Natural killer cell treated with Interleukin-12 subunit alpha and Interleukin-12 subunit beta and Interleukin-15 and Interleukin-18, amount 100 ng/mL, for 72 hours (primary cell): ENCODE measurements around the gene ZCCHC14. TPM values are rescaled to one million over a fixed set of nuclear protein-coding genes. Genes with fewer than 3 reads are reported as not detected.

Source experiments
- ATAC-seq, 2 donors: fragments of 150-1000 bp; cut with Tn5 transposase in 1 of 2; sonication (Bioruptor Pico), chemical (Tn5 transposase) in 1 of 2; 2 replicates each; pipeline ENCODE4 v1.10.0; 2021
- DNase-seq: peaks from one replicate; pipeline ENCODE4 v3.0.0; 2022; ENCODE audit warnings: low spot score
- H3K27ac Mint-ChIP-seq, 2 donors: 1 replicate in 1 of 2; 2 replicates in 1 of 2; pipeline ENCODE4 v1.8.0; 2022; ENCODE audit warnings: mixed read lengths in 2 of 2, mild to moderate bottlenecking in 1 of 2, moderate library complexity in 1 of 2
- H3K27me3 Mint-ChIP-seq, 2 donors: 1 replicate in 1 of 2; 2 replicates in 1 of 2; pipeline ENCODE4 v1.8.0; 2022; ENCODE audit warnings: mixed read lengths in 2 of 2
- H3K36me3 Mint-ChIP-seq: one replicate; pipeline ENCODE4 v1.8.0; 2022; ENCODE audit warnings: mixed read lengths
- H3K4me1 Mint-ChIP-seq, 2 donors: 1 replicate in 1 of 2; 2 replicates in 1 of 2; pipeline ENCODE4 v1.8.0; 2022; ENCODE audit warnings: low read depth in 2 of 2, mixed read lengths in 2 of 2, mild to moderate bottlenecking in 1 of 2
- H3K4me3 Mint-ChIP-seq: one replicate; pipeline ENCODE4 v1.8.0; 2022; ENCODE audit warnings: mixed read lengths
- H3K9me3 Mint-ChIP-seq: 2 replicates; pipeline ENCODE4 v1.8.0; 2022; ENCODE audit warnings: mixed read lengths
- total RNA-seq, 2 donors: library from RNA; stranded (reverse); gene quantifications; one replicate each; pipeline ENCODE4 v1.2.3, GENCODE V29; 2022

The ZCCHC14 gene
- total RNA-seq, 2 donors from 2014 or later, result 15.7 to 15.9 TPM

GRCh38 chr16:87442581-87442966 lies 50.2 kb downstream of the ZCCHC14 start:
- DNase-seq (no peak), ATAC-seq (no peak)
- Mint-ChIP-seq H3K27me3 (no peaks in the 10 kb centered on the region), H3K27ac (no peak overlapping the region), H3K9me3 (no peaks in the 10 kb centered on the region), H3K4me3 (no peak overlapping the region), H3K36me3 (peaks cover 16% of the 10 kb centered on the region), H3K4me1 (peaks cover 0 to 6% of the 10 kb centered on the region in 2 donors)

GRCh38 chr16:87441886-87442580 lies 50.8 kb downstream of the ZCCHC14 start:
- Mint-ChIP-seq H3K36me3 (peaks cover 16% of the 10 kb centered on the region), H3K4me1 (peaks cover 0 to 5% of the 10 kb centered on the region in 2 donors), H3K27me3 (no peaks in the 10 kb centered on the region), H3K9me3 (no peaks in the 10 kb centered on the region), H3K4me3 (no peak overlapping the region), H3K27ac (no peak overlapping the region)
- ATAC-seq (no peak), DNase-seq (no peak)

GRCh38 chr16:87439926-87440325 lies 52.9 kb downstream of the ZCCHC14 start:
- Mint-ChIP-seq H3K36me3 (peaks cover 16% of the 10 kb centered on the region), H3K4me3 (no peak overlapping the region), H3K27ac (no peak overlapping the region), H3K9me3 (no peaks in the 10 kb centered on the region), H3K27me3 (no peaks in the 10 kb centered on the region), H3K4me1 (peaks cover 13 to 20% of the 10 kb centered on the region in 2 donors)
- ATAC-seq, result no peak
- no peak for DNase-seq

GRCh38 chr16:87438611-87438985 lies 54.2 kb downstream of the ZCCHC14 start:
- Mint-ChIP-seq H3K27me3 (no peaks in the 10 kb centered on the region), H3K27ac (peak overlapping the region in 1 of 2 donors; percentile 5), H3K4me3 (no peak overlapping the region), H3K36me3 (peaks cover 10% of the 10 kb centered on the region), H3K4me1 (peaks cover 13 to 24% of the 10 kb centered on the region in 2 donors), H3K9me3 (no peaks in the 10 kb centered on the region)
- no peak for DNase-seq
- no peak for ATAC-seq

GRCh38 chr16:87437911-87438610 lies 54.8 kb downstream of the ZCCHC14 start:
- Mint-ChIP-seq H3K4me3 (no peak overlapping the region), H3K27ac (peak overlapping the region in 1 of 2 donors; percentile 5), H3K27me3 (no peaks in the 10 kb centered on the region), H3K36me3 (peaks cover 10% of the 10 kb centered on the region), H3K9me3 (no peaks in the 10 kb centered on the region), H3K4me1 (peaks cover 13 to 26% of the 10 kb centered on the region in 2 donors)
- no peak for ATAC-seq
- DNase-seq, result no peak

GRCh38 chr16:87437327-87437726 lies 55.5 kb downstream of the ZCCHC14 start:
- Mint-ChIP-seq H3K36me3 (peaks cover 5% of the 10 kb centered on the region), H3K4me3 (no peak overlapping the region), H3K9me3 (no peaks in the 10 kb centered on the region), H3K27ac (no peak overlapping the region), H3K27me3 (no peaks in the 10 kb centered on the region), H3K4me1 (peaks cover 13 to 27% of the 10 kb centered on the region in 2 donors)
- ATAC-seq (no peak), DNase-seq (no peak)

- H3K27me3 Mint-ChIP-seq, result no peaks in the 10 kb centered on the region
- H3K36me3 Mint-ChIP-seq, result peaks cover 3% of the 10 kb centered on the region
- ATAC-seq (peak; percentile 88 to 90), DNase-seq (no peak)
- peaks cover 13 to 27% of the 10 kb centered on the region in 2 donors for H3K4me1 Mint-ChIP-seq
- peak overlapping the region; percentile 6 to 37 for H3K27ac Mint-ChIP-seq
- H3K9me3 Mint-ChIP-seq, result no peaks in the 10 kb centered on the region
- H3K4me3 Mint-ChIP-seq, result peak overlapping the region; percentile 77
Measured at GRCh38 chr16:87436225-87437172, 56.3 kb downstream of the ZCCHC14 start.

- H3K36me3 Mint-ChIP-seq, result no peaks in the 10 kb centered on the region
- no peak overlapping the region for H3K27ac Mint-ChIP-seq
- ATAC-seq, result no peak
- peak overlapping the region; percentile 77 for H3K4me3 Mint-ChIP-seq
- H3K27me3 Mint-ChIP-seq, result no peaks in the 10 kb centered on the region
- H3K4me1 Mint-ChIP-seq, result peaks cover 13 to 27% of the 10 kb centered on the region in 2 donors
- no peaks in the 10 kb centered on the region for H3K9me3 Mint-ChIP-seq
- DNase-seq, result no peak
Measured at GRCh38 chr16:87435372-87436224, 57.2 kb downstream of the ZCCHC14 start.

GRCh38 chr16:87434146-87434667 lies 58.6 kb downstream of the ZCCHC14 start:
- ATAC-seq (no peak), DNase-seq (no peak)
- H3K4me1 Mint-ChIP-seq, result peaks cover 13 to 27% of the 10 kb centered on the region in 2 donors
- H3K27ac Mint-ChIP-seq, result no peak overlapping the region
- H3K27me3 Mint-ChIP-seq, result no peaks in the 10 kb centered on the region
- no peaks in the 10 kb centered on the region for H3K9me3 Mint-ChIP-seq
- no peak overlapping the region for H3K4me3 Mint-ChIP-seq
- no peaks in the 10 kb centered on the region for H3K36me3 Mint-ChIP-seq

GRCh38 chr16:87432330-87432915 lies 60.4 kb downstream of the ZCCHC14 start:
- DNase-seq (no peak), ATAC-seq (no peak)
- H3K36me3 Mint-ChIP-seq, result no peaks in the 10 kb centered on the region
- H3K4me3 Mint-ChIP-seq, result no peak overlapping the region
- no peaks in the 10 kb centered on the region for H3K9me3 Mint-ChIP-seq
- peaks cover 13 to 25% of the 10 kb centered on the region in 2 donors for H3K4me1 Mint-ChIP-seq
- no peak overlapping the region for H3K27ac Mint-ChIP-seq
- no peaks in the 10 kb centered on the region for H3K27me3 Mint-ChIP-seq

GRCh38 chr16:87431926-87432325 lies 60.9 kb downstream of the ZCCHC14 start:
- no peaks in the 10 kb centered on the region for H3K9me3 Mint-ChIP-seq
- H3K36me3 Mint-ChIP-seq, result no peaks in the 10 kb centered on the region
- H3K4me1 Mint-ChIP-seq, result peaks cover 13 to 24% of the 10 kb centered on the region in 2 donors
- no peak overlapping the region for H3K27ac Mint-ChIP-seq
- no peaks in the 10 kb centered on the region for H3K27me3 Mint-ChIP-seq
- ATAC-seq (no peak), DNase-seq (no peak)
- no peak overlapping the region for H3K4me3 Mint-ChIP-seq

GRCh38 chr16:87426423-87427215 lies 66.2 kb downstream of the ZCCHC14 start:
- no peaks in the 10 kb centered on the region for H3K9me3 Mint-ChIP-seq
- no peak overlapping the region for H3K4me3 Mint-ChIP-seq
- H3K27ac Mint-ChIP-seq, result no peak overlapping the region
- H3K4me1 Mint-ChIP-seq, result peaks cover 7 to 11% of the 10 kb centered on the region in 2 donors
- H3K36me3 Mint-ChIP-seq, result peaks cover 6% of the 10 kb centered on the region
- no peak for ATAC-seq
- H3K27me3 Mint-ChIP-seq, result no peaks in the 10 kb centered on the region
- no peak for DNase-seq
